ENCODE results near the gene TRIM51.
"Not testable (repeated sequence)": the region's sequence is repeated elsewhere in the genome, so short reads cannot be mapped to it uniquely, and the experiment has no call there.

Gene TRIM51

GRCh38 chr11:55882997-55883396 lies at the start of gene TRIM51:
TRIM51 (plus strand) TSS chr11:55883297; CDS start chr11:55885429, 2,132 bp downstream.
- DNase-seq (ENCODE audit: low spot score): not testable (repeated sequence)

GRCh38 chr11:55838452-55838851 lies 44.6 kb upstream of the TRIM51 start, which contains the start of gene OR5D16:
OR5D16 (plus strand) TSS chr11:55838752; CDS start chr11:55838752, 0 bp downstream.
- DNase-seq (ENCODE audit: low spot score): no peak

GRCh38 chr11:55847453-55847852 lies 35.6 kb upstream of the TRIM51 start:
- DNase-seq (ENCODE audit: low spot score): no peak

GRCh38 chr11:55849037-55849436 lies 34.1 kb upstream of the TRIM51 start:
- DNase-seq (ENCODE audit: low spot score): no peak

- DNase-seq (ENCODE audit: low spot score): no peak
Observed at GRCh38 chr11:55852141-55852540, 31.0 kb upstream of the TRIM51 start.

GRCh38 chr11:55854704-55855103 lies 28.4 kb upstream of the TRIM51 start:
- no peak for DNase-seq (ENCODE audit: low spot score)

GRCh38 chr11:55867354-55867753 lies 15.7 kb upstream of the TRIM51 start:
- not testable (repeated sequence) for DNase-seq (ENCODE audit: low spot score)

- DNase-seq (ENCODE audit: low spot score): not testable (repeated sequence)
Observed at GRCh38 chr11:55872731-55873130, 10.4 kb upstream of the TRIM51 start.

GRCh38 chr11:55873146-55873545 lies 10.0 kb upstream of the TRIM51 start:
- DNase-seq (ENCODE audit: low spot score): not testable (repeated sequence)

- DNase-seq (ENCODE audit: low spot score): not testable (repeated sequence)
Observed at GRCh38 chr11:55884995-55885394, 1.9 kb downstream of the TRIM51 start.

- not testable (repeated sequence) for DNase-seq (ENCODE audit: low spot score)
Observed at GRCh38 chr11:55885481-55885880, 2.4 kb downstream of the TRIM51 start.

- no peak for DNase-seq (ENCODE audit: low spot score)
Observed at GRCh38 chr11:55895216-55895615, 12.1 kb downstream of the TRIM51 start.

- no peak for DNase-seq (ENCODE audit: low spot score)
Observed at GRCh38 chr11:55902308-55902707, 19.2 kb downstream of the TRIM51 start.

GRCh38 chr11:55914482-55914881 lies 31.4 kb downstream of the TRIM51 start, which contains the start of gene OR5W2:
OR5W2 (minus strand) TSS chr11:55914582; CDS start chr11:55914582, 0 bp downstream.
- no peak for DNase-seq (ENCODE audit: low spot score)

- DNase-seq (ENCODE audit: low spot score): no peak
Observed at GRCh38 chr11:55920537-55920936, 37.4 kb downstream of the TRIM51 start.

- DNase-seq (ENCODE audit: low spot score): no peak
Observed at GRCh38 chr11:55936300-55936699, 53.2 kb downstream of the TRIM51 start, which contains the start of gene OR5I1. OR5I1 (minus strand) TSS chr11:55936400; CDS start chr11:55936400, 0 bp downstream.
